RWPE2 (cell line): ENCODE results near the gene C1orf53.
"Not testable (repeated sequence)": the region's sequence is repeated elsewhere in the genome, so short reads cannot be mapped to it uniquely, and the experiment has no call there.

ENCODE experiments used
- ATAC-seq: fragments of 200-7000 bp; cut with Tn5 transposase; 3 replicates; pipeline ENCODE4 v1.9.1; 2021; ENCODE audit warnings: low read depth
- DNase-seq: peaks from one replicate; pipeline ENCODE4 v3.0.0-alpha.2; 2020; ENCODE audit warnings: low spot score
- H3K27ac ChIP-seq: fragments of 450-650 bp; 2 replicates; pipeline ENCODE4 v1.5.1; 2017; ENCODE audit warnings: mild to moderate bottlenecking; ENCODE audit not compliant: poor library complexity, severe bottlenecking
- H3K27me3 ChIP-seq: fragments of 250-450 bp; sonication (Bioruptor Pico); 2 replicates; pipeline ENCODE4 v1.5.1; 2021; ENCODE audit warnings: mild to moderate bottlenecking, moderate library complexity; ENCODE audit not compliant: insufficient read depth, poor library complexity, severe bottlenecking
- H3K36me3 ChIP-seq: fragments of 250-450 bp; sonication (Bioruptor Pico); 2 replicates; pipeline ENCODE4 v1.5.1; 2020; ENCODE audit warnings: low read depth, mild to moderate bottlenecking, moderate library complexity
- H3K4me1 ChIP-seq: fragments of 250-450 bp; sonication (Bioruptor Pico); 2 replicates; pipeline ENCODE4 v1.5.1; 2021; ENCODE audit warnings: mild to moderate bottlenecking, moderate library complexity; ENCODE audit not compliant: insufficient read depth, poor library complexity, severe bottlenecking
- H3K4me3 ChIP-seq: fragments of 250-450 bp; sonication (Bioruptor Pico); 2 replicates; pipeline ENCODE4 v1.5.1; 2021; ENCODE audit warnings: mild to moderate bottlenecking, moderate library complexity; ENCODE audit not compliant: severe bottlenecking
- H3K9me3 ChIP-seq: fragments of 250-450 bp; sonication (Bioruptor Pico); 2 replicates; pipeline ENCODE4 v1.5.1; 2021; ENCODE audit warnings: mild to moderate bottlenecking, moderate library complexity; ENCODE audit not compliant: severe bottlenecking
- TF ChIP-seq, protein P1 (sequence below): fragments of 450-650 bp; IDR thresholded peaks from one replicate; pipeline ENCODE4 v1.5.1; 2017; ENCODE audit warnings: mild to moderate bottlenecking, moderate library complexity; ENCODE audit not compliant: poor library complexity, severe bottlenecking

Gene C1orf53

DNA sequence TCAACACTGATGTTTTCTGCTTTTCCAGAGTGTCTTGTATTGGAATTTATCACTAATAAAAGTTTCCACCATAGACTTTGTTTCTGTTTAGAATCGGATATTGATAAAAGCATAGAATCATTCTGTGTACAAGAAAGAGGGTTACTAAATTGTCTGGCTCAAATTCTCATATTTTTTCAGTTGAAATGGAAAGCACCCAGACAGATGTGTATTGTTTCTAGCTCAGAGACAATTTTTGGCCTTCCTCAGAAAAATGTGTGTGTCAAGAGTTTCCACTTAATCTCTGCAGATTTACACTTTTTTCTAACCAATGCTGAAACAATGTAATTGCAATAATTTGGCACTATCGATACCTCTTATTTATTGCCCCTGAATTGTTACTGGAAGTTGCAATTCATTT is 35.0 kb downstream of the C1orf53 start:
- no peaks in the 10 kb centered on the region for H3K27me3 ChIP-seq
- DNase-seq (no peak), ATAC-seq (no peak)
- no peak overlapping the region for H3K27ac ChIP-seq
- no peaks in the 10 kb centered on the region for H3K9me3 ChIP-seq
- TF ChIP-seq, protein P1, sequence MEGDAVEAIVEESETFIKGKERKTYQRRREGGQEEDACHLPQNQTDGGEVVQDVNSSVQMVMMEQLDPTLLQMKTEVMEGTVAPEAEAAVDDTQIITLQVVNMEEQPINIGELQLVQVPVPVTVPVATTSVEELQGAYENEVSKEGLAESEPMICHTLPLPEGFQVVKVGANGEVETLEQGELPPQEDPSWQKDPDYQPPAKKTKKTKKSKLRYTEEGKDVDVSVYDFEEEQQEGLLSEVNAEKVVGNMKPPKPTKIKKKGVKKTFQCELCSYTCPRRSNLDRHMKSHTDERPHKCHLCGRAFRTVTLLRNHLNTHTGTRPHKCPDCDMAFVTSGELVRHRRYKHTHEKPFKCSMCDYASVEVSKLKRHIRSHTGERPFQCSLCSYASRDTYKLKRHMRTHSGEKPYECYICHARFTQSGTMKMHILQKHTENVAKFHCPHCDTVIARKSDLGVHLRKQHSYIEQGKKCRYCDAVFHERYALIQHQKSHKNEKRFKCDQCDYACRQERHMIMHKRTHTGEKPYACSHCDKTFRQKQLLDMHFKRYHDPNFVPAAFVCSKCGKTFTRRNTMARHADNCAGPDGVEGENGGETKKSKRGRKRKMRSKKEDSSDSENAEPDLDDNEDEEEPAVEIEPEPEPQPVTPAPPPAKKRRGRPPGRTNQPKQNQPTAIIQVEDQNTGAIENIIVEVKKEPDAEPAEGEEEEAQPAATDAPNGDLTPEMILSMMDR: no peak
- H3K36me3 ChIP-seq: no peaks in the 10 kb centered on the region
- no peak overlapping the region for H3K4me3 ChIP-seq
- no peaks in the 10 kb centered on the region for H3K4me1 ChIP-seq

DNA sequence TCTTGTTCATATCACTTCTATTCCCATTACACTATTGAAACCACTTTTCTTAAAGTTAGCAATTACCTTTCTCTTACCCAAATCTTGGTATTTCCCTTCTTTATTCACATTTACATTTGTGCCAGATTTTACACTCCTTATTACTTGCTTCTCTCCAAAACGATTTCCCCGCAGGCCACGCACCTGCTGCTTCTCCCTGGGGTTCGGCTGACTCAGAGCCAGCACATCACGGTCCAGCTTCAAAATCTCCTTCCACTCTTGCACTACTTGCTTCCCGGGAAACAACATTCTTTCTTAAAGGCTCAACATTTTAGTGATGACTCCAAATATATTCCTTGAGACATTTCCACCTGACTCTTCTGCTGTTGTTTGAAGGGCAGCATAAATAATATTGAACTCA is 35.5 kb downstream of the C1orf53 start:
- no peaks in the 10 kb centered on the region for H3K27me3 ChIP-seq
- TF ChIP-seq, protein P1: no peak
- no peak overlapping the region for H3K27ac ChIP-seq
- no peaks in the 10 kb centered on the region for H3K36me3 ChIP-seq
- ATAC-seq (no peak), DNase-seq (no peak)
- H3K9me3 ChIP-seq: no peaks in the 10 kb centered on the region
- H3K4me1 ChIP-seq: no peaks in the 10 kb centered on the region
- no peak overlapping the region for H3K4me3 ChIP-seq

DNA sequence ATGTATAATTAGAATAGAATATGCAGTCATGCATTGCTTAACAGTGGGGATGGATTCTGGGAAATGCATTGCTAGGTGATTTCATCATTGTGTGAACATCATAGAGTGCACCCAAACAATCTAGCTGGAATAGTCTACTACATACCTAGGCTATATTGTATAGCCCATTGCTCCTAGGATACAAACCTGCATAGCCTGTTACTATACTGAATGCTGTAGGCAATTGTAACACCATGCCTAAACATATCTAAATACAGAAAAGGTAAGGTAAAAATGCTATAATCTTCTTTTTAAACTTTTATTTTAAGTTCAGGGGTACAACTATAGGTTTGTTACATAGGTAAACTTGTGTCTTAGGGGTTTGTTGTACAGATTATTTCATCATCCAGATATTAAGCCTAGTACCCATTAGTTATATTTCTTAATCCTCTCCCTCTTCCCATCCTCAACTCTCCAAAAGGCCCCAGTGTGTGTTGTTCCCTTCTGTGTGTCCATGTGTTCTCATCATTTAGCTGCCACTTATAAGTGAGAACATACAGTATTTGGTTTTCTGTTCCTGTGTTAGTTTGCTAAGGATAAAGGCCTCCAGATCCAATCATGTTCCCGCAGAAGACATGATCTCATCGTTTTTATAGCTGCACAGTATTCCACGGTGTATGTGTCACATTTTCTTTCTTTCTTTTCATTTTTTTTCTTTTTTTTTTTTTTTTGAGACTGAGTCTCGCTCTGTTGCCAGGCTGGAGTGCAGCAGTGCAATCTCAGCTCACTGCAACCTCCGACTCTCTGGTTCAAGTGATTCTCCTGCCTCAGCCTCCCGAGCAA is 36.9 kb downstream of the C1orf53 start:
- not testable (repeated sequence) for DNase-seq, H3K27ac ChIP-seq, H3K9me3 ChIP-seq, H3K4me1 ChIP-seq, H3K27me3 ChIP-seq, H3K36me3 ChIP-seq, H3K4me3 ChIP-seq
- ATAC-seq: peak; percentile 53; the same call in 1 of the 3 replicates

DNA sequence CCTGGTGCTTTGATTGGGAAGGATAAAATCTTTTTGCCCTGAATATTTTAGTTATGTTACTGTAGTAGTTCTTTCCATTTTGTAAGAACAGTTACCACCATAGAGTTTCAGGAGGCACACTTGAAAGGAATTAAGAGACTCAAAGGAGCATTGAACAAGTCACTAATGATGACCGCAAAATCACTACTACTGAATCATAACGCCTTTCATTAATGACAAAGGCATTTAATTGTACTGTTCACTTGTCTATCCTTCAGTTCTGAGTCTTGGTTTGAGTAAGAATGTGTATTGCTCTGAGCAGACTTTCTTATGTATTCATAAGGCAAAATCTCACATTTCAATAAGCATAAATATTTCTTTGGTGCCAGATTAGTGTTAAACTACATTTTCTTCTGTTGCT is 39.6 kb downstream of the C1orf53 start:
- Histone ChIP-seq H3K4me1 (no peaks in the 10 kb centered on the region), H3K4me3 (no peak overlapping the region), H3K27me3 (no peaks in the 10 kb centered on the region), H3K9me3 (no peaks in the 10 kb centered on the region), H3K36me3 (no peaks in the 10 kb centered on the region), H3K27ac (no peak overlapping the region)
- DNase-seq: no peak
- no peak for ATAC-seq
- TF ChIP-seq, protein P1: no peak

DNA sequence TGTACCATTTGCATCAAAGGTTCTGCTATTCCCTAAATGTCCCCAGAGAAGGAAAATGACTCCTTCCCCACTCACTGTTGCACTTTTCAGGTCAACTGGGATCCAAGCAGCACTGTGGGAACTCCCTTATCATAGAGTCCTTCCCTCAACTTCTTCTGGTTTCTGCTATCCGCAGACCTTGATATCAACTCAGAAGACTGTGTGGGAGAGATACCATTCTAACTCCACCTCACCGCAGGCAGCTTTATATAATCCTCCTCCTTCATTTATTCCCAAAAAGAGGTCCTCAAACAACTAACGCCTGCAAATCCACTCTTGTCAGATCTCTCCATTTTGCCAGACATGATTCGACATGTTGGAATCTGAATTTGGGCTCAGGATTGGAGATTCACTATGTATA is 42.1 kb downstream of the C1orf53 start:
- Histone ChIP-seq H3K27me3 (no peaks in the 10 kb centered on the region), H3K27ac (no peak overlapping the region), H3K9me3 (no peaks in the 10 kb centered on the region), H3K4me1 (no peaks in the 10 kb centered on the region), H3K36me3 (no peaks in the 10 kb centered on the region), H3K4me3 (no peak overlapping the region)
- TF ChIP-seq, protein P1: no peak
- ATAC-seq (no peak), DNase-seq (no peak)
